K562 (cell line): ENCODE data around the gene APOC4. TPM values are rescaled to one million over a fixed set of nuclear protein-coding genes. Genes with fewer than 3 reads are reported as not detected.

Experiments
- CBX8 ChIP-seq: fragments of 200-600 bp; sonication (generic); IDR thresholded peaks from 2 replicates; pipeline ENCODE4 v1.6.1; 2012; ENCODE audit warnings: borderline replicate concordance, mixed run types, low read depth, mild to moderate bottlenecking, moderate library complexity, mixed read lengths, low read length, control low read depth, inconsistent platforms; ENCODE audit not compliant: poor library complexity, severe bottlenecking; ENCODE audit errors: extremely low read depth
- EGR1 ChIP-seq: fragments of 450-650 bp; conservative IDR thresholded peaks from 2 replicates; pipeline ENCODE4 v1.6.1; 2017; ENCODE audit warnings: mild to moderate bottlenecking
- ELF1 ChIP-seq: fragments of 200-800 bp; sonication (Bioruptor generic); IDR thresholded peaks from 2 replicates; pipeline ENCODE4 v1.6.1; 2016; ENCODE audit warnings: missing genetic modification characterization, missing compliant biosample characterization
- EWSR1 ChIP-seq: fragments of 450-650 bp; IDR thresholded peaks from 2 replicates; pipeline ENCODE4 v1.6.1; 2018; ENCODE audit warnings: borderline replicate concordance, mild to moderate bottlenecking, low read depth, moderate library complexity; ENCODE audit not compliant: partially characterized antibody
- HNRNPH1 ChIP-seq: fragments of 200-400 bp; formaldehyde crosslinking; optimal IDR thresholded peaks from 2 replicates; pipeline ENCODE3; 2017; ENCODE audit warnings: low read depth, mild to moderate bottlenecking, low read length, moderate library complexity
- HNRNPL ChIP-seq: fragments of 200-400 bp; formaldehyde crosslinking; IDR thresholded peaks from 2 replicates; pipeline ENCODE4 v1.6.1; 2017; ENCODE audit warnings: low read depth, mild to moderate bottlenecking, low read length
- MTA1 ChIP-seq: fragments of 450-650 bp; IDR thresholded peaks from 2 replicates; pipeline ENCODE4 v1.6.1; 2017; ENCODE audit warnings: borderline replicate concordance
- MTA2 ChIP-seq: fragments of 450-650 bp; IDR thresholded peaks from 2 replicates; pipeline ENCODE4 v1.6.1; 2016; ENCODE audit warnings: low read depth
- NBN ChIP-seq: fragments of 450-650 bp; IDR thresholded peaks from 2 replicates; pipeline ENCODE4 v1.6.1; 2016; ENCODE audit warnings: low read depth, mild to moderate bottlenecking
- PHB2 ChIP-seq: fragments of 450-650 bp; IDR thresholded peaks from 2 replicates; pipeline ENCODE4 v1.6.1; 2017; ENCODE audit warnings: low read depth
- RBM14 ChIP-seq: fragments of 200-400 bp; formaldehyde crosslinking; IDR thresholded peaks from 2 replicates; pipeline ENCODE4 v1.6.1; 2018; ENCODE audit warnings: low read depth, mild to moderate bottlenecking, low read length, moderate library complexity, borderline replicate concordance; ENCODE audit not compliant: insufficient read depth
- RBM34 ChIP-seq: fragments of 200-400 bp; formaldehyde crosslinking; IDR thresholded peaks from 2 replicates; pipeline ENCODE4 v1.6.1; 2018; ENCODE audit warnings: low read length, borderline replicate concordance; ENCODE audit not compliant: insufficient read depth
- SAFB2 ChIP-seq: fragments of 200-400 bp; formaldehyde crosslinking; IDR thresholded peaks from 2 replicates; pipeline ENCODE4 v1.6.1; 2018; ENCODE audit warnings: borderline replicate concordance, low read length, low read depth, moderate library complexity; ENCODE audit not compliant: severe bottlenecking
- SMAD2 ChIP-seq: fragments of 150-350 bp; IDR thresholded peaks from 2 replicates; pipeline ENCODE4 v1.6.1; 2014; ENCODE audit warnings: low read depth, mild to moderate bottlenecking, low read length
- TEAD2 ChIP-seq: fragments of 450-650 bp; IDR thresholded peaks from 2 replicates; pipeline ENCODE4 v1.6.1; 2016; ENCODE audit warnings: missing genetic modification characterization, control low read depth, missing compliant biosample characterization
- THRAP3 ChIP-seq: fragments of 450-650 bp; IDR thresholded peaks from 2 replicates; pipeline ENCODE4 v1.6.1; 2016; ENCODE audit warnings: mild to moderate bottlenecking, inconsistent platforms, borderline replicate concordance
- ZNF444 ChIP-seq: fragments of 250-450 bp; sonication (Bioruptor Pico); IDR thresholded peaks from 2 replicates; pipeline ENCODE4 v1.4.0; 2020; ENCODE audit warnings: mild to moderate bottlenecking, moderate library complexity
- polyA plus RNA-seq, 8 experiments: library from polyadenylated mRNA; depleted of rRNA in 4 of 8; stranded (reverse) in 5 of 8; unstranded in 3 of 8; fragments of >200 nt; fragmentation: Nextera tagmentation in 2 of 8; fragmentation: Illumina TruSeq in 1 of 8; extraction: Ambion mirVana in 2 of 8; extraction: Trizol in 1 of 8; gene quantifications; 2 replicates each; pipeline versions ENCODE4 v1.2.1 to v1.2.3, GENCODE V29; 2011 to 2014; ENCODE audit warnings: inconsistent platforms in 1 of 8, missing spikeins in 1 of 8
- total RNA-seq, 7 experiments: library from RNA; depleted of rRNA in 6 of 7; stranded (reverse); fragments of >200 nt in 6 of 7; fragmentation: Illumina TruSeq in 2 of 7; extraction: Trizol in 2 of 7; gene quantifications; 2 replicates each; pipeline versions ENCODE4 v1.2.1 to v1.2.3, GENCODE V29; 2011 to 2021; ENCODE audit warnings: low replicate concordance in 1 of 7
- TF ChIP-seq, protein P1 (sequence below), 2 experiments: fragments of 450-650 bp; IDR thresholded peaks; 2 replicates each; pipeline ENCODE4 v1.6.1; 2016

APOC4 gene
- total and polyA plus RNA-seq, 9 of the 15 experiments (the other 6 are each of a cell fraction or from before 2014, with no cell fraction given), result 0.46 TPM; not detected in 8

DNA sequence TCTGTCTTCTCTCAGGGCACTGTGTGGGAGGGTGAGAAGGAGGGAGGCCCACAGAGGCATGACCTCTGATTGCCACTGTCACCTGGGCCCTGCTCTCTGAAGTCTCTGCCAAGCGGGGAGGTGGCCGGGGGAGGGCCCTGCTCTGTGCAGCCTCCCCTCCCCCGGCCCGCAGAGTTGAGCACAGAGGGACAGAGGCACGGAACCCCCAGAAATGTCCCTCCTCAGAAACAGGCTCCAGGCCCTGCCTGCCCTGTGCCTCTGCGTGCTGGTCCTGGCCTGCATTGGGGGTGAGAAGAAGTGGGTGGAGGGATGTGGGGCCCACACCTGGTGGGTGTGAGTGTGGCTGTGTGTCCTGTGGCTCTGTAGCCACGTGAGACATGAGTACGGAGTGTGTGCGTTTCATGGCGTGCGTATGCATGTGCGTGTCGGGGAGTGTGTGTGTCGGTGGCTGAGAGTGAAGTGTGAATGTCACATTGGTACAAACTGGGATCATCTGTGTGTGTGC is at the start of gene APOC4 (continued):
- TF ChIP-seq, protein P1, sequence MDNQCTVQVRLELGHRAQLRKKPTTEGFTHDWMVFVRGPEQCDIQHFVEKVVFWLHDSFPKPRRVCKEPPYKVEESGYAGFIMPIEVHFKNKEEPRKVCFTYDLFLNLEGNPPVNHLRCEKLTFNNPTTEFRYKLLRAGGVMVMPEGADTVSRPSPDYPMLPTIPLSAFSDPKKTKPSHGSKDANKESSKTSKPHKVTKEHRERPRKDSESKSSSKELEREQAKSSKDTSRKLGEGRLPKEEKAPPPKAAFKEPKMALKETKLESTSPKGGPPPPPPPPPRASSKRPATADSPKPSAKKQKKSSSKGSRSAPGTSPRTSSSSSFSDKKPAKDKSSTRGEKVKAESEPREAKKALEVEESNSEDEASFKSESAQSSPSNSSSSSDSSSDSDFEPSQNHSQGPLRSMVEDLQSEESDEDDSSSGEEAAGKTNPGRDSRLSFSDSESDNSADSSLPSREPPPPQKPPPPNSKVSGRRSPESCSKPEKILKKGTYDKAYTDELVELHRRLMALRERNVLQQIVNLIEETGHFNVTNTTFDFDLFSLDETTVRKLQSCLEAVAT (IDR thresholded peaks at IDR 0.05), result peak in 1 of 2 experiments; percentile 88; a peak in 2 of 4 replicates
- TF ChIP-seq HNRNPL (no peak), PHB2 (no peak), SMAD2 (no peak), RBM34 (no peak), ZNF444 (CRISPR knock-in tag) (no peak), CBX8 (no peak), NBN (no peak), RBM14 (no peak), ELF1 (tag) (no peak), EWSR1 (no peak), EGR1 (peak; percentile 15; the same call in 1 of the 2 replicates), THRAP3 (0 out of 2 replicates have a peak, but pooled peaks have one; percentile 72), MTA2 (no peak), TEAD2 (tag) (no peak), SAFB2 (no peak), HNRNPH1 (no peak), MTA1 (no peak)
